H1 (cell line): ENCODE measurements around the gene DFFB. TPM values are rescaled to one million over a fixed set of nuclear protein-coding genes. Genes with fewer than 3 reads are reported as not detected.

Experiments
- CTCF ChIA-PET: fragments of 300-600 bp; sonication (Branson Sonifier 250); formaldehyde crosslinking; loops from one replicate; lab custom pipeline; 2021; ENCODE audit not compliant: partially characterized antibody; lab: Charles Lee
- POLR2A ChIA-PET: fragments of 300-600 bp; sonication (Branson Sonifier 250); formaldehyde crosslinking; loops from one replicate; lab custom pipeline; 2021; ENCODE audit warnings: inconsistent platforms; ENCODE audit not compliant: partially characterized antibody; lab: Charles Lee
- DNase-seq, 2 experiments: peaks; one replicate each; pipeline versions ENCODE4 v3.0.0 to v3.0.0-alpha.2; 2010 to 2022; ENCODE audit warnings: low spot score in 2 of 2, low read depth in 1 of 2, mixed read lengths in 1 of 2
- FAIRE-seq: peaks from 2 replicates; lab custom pipeline; 2011; peaks lifted over from hg19 to GRCh38; lab: Jason Lieb, UNC
- H2AFZ ChIP-seq: 2 replicates; pipeline ENCODE4 v1.8.1; 2012; ENCODE audit warnings: low read length, inconsistent platforms
- H2AK5ac ChIP-seq: 2 replicates; pipeline ENCODE4 v1.6.1; 2013; ENCODE audit warnings: low read depth, low read length
- H2BK120ac ChIP-seq: replicated peaks from 2 replicates; pipeline ENCODE3; 2013; ENCODE audit warnings: low read depth, low read length, inconsistent platforms
- H2BK12ac ChIP-seq: 2 replicates; pipeline ENCODE4 v1.6.1; 2013; ENCODE audit warnings: low read depth, low read length
- H2BK15ac ChIP-seq: 2 replicates; pipeline ENCODE4 v1.6.1; 2013; ENCODE audit warnings: low read length
- H2BK20ac ChIP-seq: 2 replicates; pipeline ENCODE4 v1.6.1; 2013; ENCODE audit warnings: low read length
- H2BK5ac ChIP-seq: 2 replicates; pipeline ENCODE4 v1.6.1; 2013; ENCODE audit warnings: low read depth, low read length
- H3K14ac ChIP-seq: 2 replicates; pipeline ENCODE4 v1.6.1; 2013; ENCODE audit warnings: inconsistent platforms; ENCODE audit not compliant: insufficient read length
- H3K18ac ChIP-seq: 2 replicates; pipeline ENCODE4 v1.6.1; 2013; ENCODE audit warnings: low read length; ENCODE audit errors: extremely low read depth
- H3K23ac ChIP-seq: 2 replicates; pipeline ENCODE4 v1.6.1; 2013; ENCODE audit warnings: inconsistent platforms; ENCODE audit not compliant: insufficient read length
- H3K23me2 ChIP-seq: 2 replicates; pipeline ENCODE4 v1.6.1; 2013; ENCODE audit warnings: low read depth, low read length
- H3K27ac ChIP-seq: 2 replicates; pipeline ENCODE4 v1.6.1; 2011; ENCODE audit warnings: low read depth, low read length, inconsistent platforms
- H3K27me3 ChIP-seq, 4 experiments: replicated peaks in 1 of 4; 1 replicate in 1 of 4; 2 replicates in 3 of 4; pipeline versions ENCODE4 v1.6.1 to v1.8.1; 2011 to 2013; ENCODE audit warnings: low read length in 3 of 4, mild to moderate bottlenecking in 3 of 4, inconsistent platforms in 2 of 4, mixed read lengths in 2 of 4, moderate library complexity in 1 of 4; ENCODE audit not compliant: control insufficient read depth in 3 of 4, insufficient read depth in 3 of 4; ENCODE audit errors: extremely low read depth in 1 of 4
- H3K36me3 ChIP-seq, 4 experiments: 2 replicates each; pipeline versions ENCODE4 v1.6.1 to v1.8.1; 2011 to 2013; ENCODE audit warnings: mild to moderate bottlenecking in 4 of 4, low read length in 3 of 4, moderate library complexity in 2 of 4, control low read depth in 1 of 4, inconsistent platforms in 1 of 4; ENCODE audit not compliant: insufficient read depth in 4 of 4, control insufficient read depth in 2 of 4
- H3K4ac ChIP-seq: replicated peaks from 2 replicates; pipeline ENCODE3; 2013; ENCODE audit warnings: low read length, low read depth, mixed read lengths, inconsistent platforms; ENCODE audit not compliant: insufficient read length
- H3K4me1 ChIP-seq, 4 experiments: replicated peaks in 1 of 4; 1 replicate in 1 of 4; 2 replicates in 3 of 4; pipeline versions ENCODE4 v1.6.1 to v1.8.1; 2011 to 2013; ENCODE audit warnings: low read length in 3 of 4, inconsistent platforms in 2 of 4, mixed read lengths in 1 of 4; ENCODE audit not compliant: insufficient read depth in 4 of 4, control insufficient read depth in 3 of 4
- H3K4me2 ChIP-seq, 2 experiments: 2 replicates each; pipeline versions ENCODE4 v1.6.1 to v1.8.1; 2011 to 2013; ENCODE audit warnings: low read depth in 2 of 2, low read length in 2 of 2, control low read depth in 1 of 2, inconsistent platforms in 1 of 2, mild to moderate bottlenecking in 1 of 2; ENCODE audit not compliant: insufficient read depth in 1 of 2
- H3K4me3 ChIP-seq, 4 experiments: fragments of 200-600, 300-600 bp in 1 of 4; sonication (generic), shearing (Covaris generic), sonication (Bioruptor Twin) in 1 of 4; 2 replicates each; pipeline versions ENCODE4 v1.5.1 to v1.8.1; 2011 to 2016; ENCODE audit warnings: low read length in 4 of 4, low read depth in 3 of 4, control low read depth in 2 of 4, inconsistent platforms in 2 of 4, mild to moderate bottlenecking in 2 of 4, mixed read lengths in 1 of 4, moderate library complexity in 1 of 4; ENCODE audit not compliant: insufficient read depth in 2 of 4; ENCODE audit errors: extremely low read depth in 1 of 4
- H3K56ac ChIP-seq: replicated peaks from 2 replicates; pipeline ENCODE3; 2013; ENCODE audit warnings: low read depth, mild to moderate bottlenecking, mixed read lengths, low read length, inconsistent platforms; ENCODE audit not compliant: insufficient read length
- H3K79me1 ChIP-seq: 2 replicates; pipeline ENCODE4 v1.6.1; 2013; ENCODE audit warnings: low read depth, low read length, control low read depth
- H3K79me2 ChIP-seq, 2 experiments: 2 replicates each; pipeline versions ENCODE4 v1.6.1 to v1.8.1; 2012 to 2013; ENCODE audit warnings: low read length in 2 of 2, mild to moderate bottlenecking in 2 of 2, inconsistent platforms in 1 of 2; ENCODE audit not compliant: insufficient read depth in 2 of 2, control insufficient read depth in 1 of 2
- H3K9ac ChIP-seq, 4 experiments: replicated peaks in 1 of 4; 1 replicate in 1 of 4; 2 replicates in 3 of 4; pipeline versions ENCODE4 v1.6.1 to v1.8.1; 2011 to 2013; ENCODE audit warnings: low read depth in 3 of 4, low read length in 3 of 4, control low read depth in 2 of 4, mild to moderate bottlenecking in 2 of 4, moderate library complexity in 2 of 4, inconsistent platforms in 1 of 4; ENCODE audit errors: extremely low read depth in 1 of 4
- H3K9me3 ChIP-seq, 2 experiments: 2 replicates each; pipeline versions ENCODE4 v1.6.1 to v1.8.1; 2012 to 2013; ENCODE audit warnings: mild to moderate bottlenecking in 2 of 2, moderate library complexity in 2 of 2, control low read depth in 1 of 2, inconsistent platforms in 1 of 2, low read depth in 1 of 2, low read length in 1 of 2, mixed read lengths in 1 of 2; ENCODE audit not compliant: insufficient read depth in 2 of 2
- H4K20me1 ChIP-seq, 2 experiments: replicated peaks in 1 of 2; 2 replicates each; pipeline versions ENCODE3 to v1.8.1; 2011 to 2013; ENCODE audit warnings: inconsistent platforms in 2 of 2, low read length in 2 of 2, mild to moderate bottlenecking in 1 of 2; ENCODE audit not compliant: insufficient read depth in 2 of 2, control insufficient read depth in 1 of 2
- H4K5ac ChIP-seq: 2 replicates; pipeline ENCODE4 v1.6.1; 2013; ENCODE audit warnings: low read length, low read depth, mixed read lengths, inconsistent platforms; ENCODE audit not compliant: insufficient read length
- H4K8ac ChIP-seq: 2 replicates; pipeline ENCODE4 v1.8.0; 2013; ENCODE audit warnings: mild to moderate bottlenecking, moderate library complexity, low read length, inconsistent platforms; ENCODE audit not compliant: insufficient read depth; ENCODE audit errors: extremely low read depth
- H4K91ac ChIP-seq: replicated peaks from 2 replicates; pipeline ENCODE3; 2013; ENCODE audit warnings: low read length, mixed read lengths, inconsistent platforms; ENCODE audit not compliant: insufficient read length
- BCL11A ChIP-seq, 2 experiments: IDR thresholded peaks; one replicate each; pipeline ENCODE4 v1.6.1; 2011; ENCODE audit warnings: low read depth in 2 of 2, low read length in 2 of 2, mild to moderate bottlenecking in 2 of 2
- BRCA1 ChIP-seq: IDR thresholded peaks from 2 replicates; pipeline ENCODE4 v1.6.1; 2012; ENCODE audit warnings: low read depth, low read length, improper control_type of control experiment
- RFX5 ChIP-seq: IDR thresholded peaks from 2 replicates; pipeline ENCODE4 v1.6.1; 2011; ENCODE audit warnings: low read depth, low read length, improper control_type of control experiment, borderline replicate concordance
- RNF2 ChIP-seq: fragments of 200-900, 300-1000 bp; sonication (generic); IDR thresholded peaks from 2 replicates; pipeline ENCODE4 v1.7.1; 2016; ENCODE audit warnings: borderline replicate concordance, low read depth, mild to moderate bottlenecking, antibody characterized with exemption, low read length; ENCODE audit not compliant: poor library complexity, severe bottlenecking; ENCODE audit errors: missing control alignments
- SUZ12 ChIP-seq: fragments of 200-600 bp; sonication (generic); IDR thresholded peaks from 2 replicates; pipeline ENCODE4 v1.6.1; 2012; ENCODE audit warnings: mild to moderate bottlenecking, inconsistent platforms, low read length, moderate library complexity, mixed read lengths
- TAF1 ChIP-seq: IDR thresholded peaks from 2 replicates; pipeline ENCODE4 v1.6.1; 2011; ENCODE audit warnings: mild to moderate bottlenecking, low read depth, low read length
- TBP ChIP-seq: IDR thresholded peaks from 2 replicates; pipeline ENCODE4 v1.6.1; 2011; ENCODE audit warnings: low read depth, low read length, improper control_type of control experiment
- WGBS, 2 experiments: shearing (Covaris generic) in 1 of 2; methylation state at CpG; one replicate each; pipeline versions ENCODE4 v1.1.6 to v1.1.7; 2013 to 2015; ENCODE audit warnings: low lambda C conversion rate in 2 of 2, mixed read lengths in 2 of 2, inconsistent platforms in 1 of 2, low coverage in 1 of 2, missing lambda C conversion rate in 1 of 2; ENCODE audit not compliant: insufficient replicate concordance in 2 of 2, insufficient coverage in 1 of 2, insufficient read length in 1 of 2; ENCODE audit errors: extremely low coverage in 1 of 2, missing lambda C conversion rate in 1 of 2; 5-methylcytosine and 5-hydroxymethylcytosine counted together
- polyA plus RNA-seq, 7 experiments: library from polyadenylated mRNA; depleted of rRNA in 3 of 7; stranded (reverse) in 5 of 7; unstranded in 2 of 7; fragments of >200 nt in 5 of 7; fragments of 200-250 nt in 2 of 7; gene quantifications; 1 replicate in 5 of 7; 2 replicates in 1 of 7; 4 replicates in 1 of 7; pipeline versions ENCODE4 v1.2.1 to v1.2.3, GENCODE V29; 2011 to 2013; ENCODE audit warnings: missing spikeins in 2 of 7, mixed read lengths in 2 of 7
- total RNA-seq: library from RNA; stranded (reverse); fragmentation: NEBNext Ultra II Directional; extraction: Animal tissue kit (Norgen Biotek cat#: 25700); gene quantifications from 2 replicates; pipeline ENCODE4 v1.2.1, GENCODE V29; 2021

The DFFB gene
- total and polyA plus RNA-seq, 2 of the 8 experiments (the other 6 are each of a cell fraction or from before 2014, with no cell fraction given): 8.6 to 11.9 TPM

DNA sequence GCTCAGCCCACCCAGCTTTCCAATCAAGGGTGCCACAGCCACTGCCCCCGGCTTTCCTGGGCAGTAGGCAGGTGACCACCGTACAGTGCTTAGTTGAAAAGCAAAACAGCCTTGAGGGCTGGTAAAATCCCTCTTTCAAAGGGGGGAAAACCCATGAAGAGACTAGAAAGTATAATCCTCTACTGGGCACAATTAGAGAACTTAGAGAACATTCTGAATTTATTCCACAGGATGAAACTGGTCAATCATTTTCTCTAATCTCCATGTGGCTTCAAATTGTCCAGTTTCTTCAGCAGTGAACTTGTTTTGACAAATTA is 45.7 kb upstream of the DFFB start:
- Histone ChIP-seq H4K5ac (no peak overlapping the region), H4K20me1 (no peaks in the 10 kb centered on the region), H3K27me3 (no peaks in the 10 kb centered on the region), H2BK120ac (no peak overlapping the region), H3K14ac (no peak overlapping the region), H3K56ac (no peak overlapping the region), H3K79me2 (no peaks in the 10 kb centered on the region), H3K23ac (no peak overlapping the region), H3K79me1 (no peaks in the 10 kb centered on the region), H2BK15ac (no peak overlapping the region), H3K4me3 (no peak overlapping the region), H3K9ac (no peak overlapping the region), H3K27ac (no peak overlapping the region), H3K4ac (no peak overlapping the region), H4K8ac (no peak overlapping the region; the same call in 1 of the 2 replicates), H2AFZ (no peak overlapping the region), H3K36me3 (no peaks in the 10 kb centered on the region; a peak in 1 of 8 replicates), H2AK5ac (no peak overlapping the region), H3K18ac (no peak overlapping the region), H4K91ac (no peak overlapping the region), H3K4me1 (peaks cover 0 to 5% (median 0%) of the 10 kb centered on the region in 4 experiments; a peak in 1 of 7 replicates), H3K23me2 (no peaks in the 10 kb centered on the region), H2BK5ac (no peak overlapping the region), H2BK20ac (no peak overlapping the region), H3K9me3 (peaks cover 8 to 12% of the 10 kb centered on the region in 2 experiments; a peak in 3 of 4 replicates), H3K4me2 (0 out of 4 replicates have a peak overlapping the region, but pooled peaks of 1 of the 2 experiments have one; percentile 6), H2BK12ac (no peak overlapping the region)
- DNase-seq: no peak
- POLR2A ChIA-PET: interaction anchor here (1.2 kb wide), 1 partner anchor 359 kb away, joined by 3 read pairs; no protein-coding TSS in a partner anchor
- FAIRE-seq: no peak
- CTCF ChIA-PET: interaction anchor here (0.6 to 1.2 kb wide), 4 partner anchors 14 to 53 kb away, joined by 3 to 4 read pairs (median 3); no protein-coding TSS in a partner anchor
- 67% methylated on average over 2 of the region's 2 CpGs; no CpG with 5 or more reads in 1 of the 2 experiments for WGBS, 2 experiments
- TF ChIP-seq TAF1 (no peak), BCL11A (IDR thresholded peaks at IDR 0.05; ENCODE audit: low read depth in 2 of 2, low read length in 2 of 2) (no peak), RNF2 (no peak), RFX5 (no peak), SUZ12 (no peak), TBP (no peak), BRCA1 (no peak)
